ENCODE measurements around the gene BCAR3.

GRCh38 chr1:93708734-93709481 is 27.3 kb upstream of the BCAR3 start:
- TF ChIP-seq CTCF (conservative IDR thresholded peaks at IDR 0.05 in 1 of 2, IDR thresholded peaks at IDR 0.05 in 1 of 2; ENCODE audit: extremely low read depth in 1 of 2, insufficient read depth in 1 of 2, low read depth in 1 of 2, low read length in 2 of 2) (no peak), EZH2 (IDR thresholded peaks at IDR 0.05; ENCODE audit: borderline replicate concordance, low read length) (no peak)

Data from mammary epithelial cell (primary cell).